ENCODE results near the gene CAMK2D.

The CAMK2D gene

DNA sequence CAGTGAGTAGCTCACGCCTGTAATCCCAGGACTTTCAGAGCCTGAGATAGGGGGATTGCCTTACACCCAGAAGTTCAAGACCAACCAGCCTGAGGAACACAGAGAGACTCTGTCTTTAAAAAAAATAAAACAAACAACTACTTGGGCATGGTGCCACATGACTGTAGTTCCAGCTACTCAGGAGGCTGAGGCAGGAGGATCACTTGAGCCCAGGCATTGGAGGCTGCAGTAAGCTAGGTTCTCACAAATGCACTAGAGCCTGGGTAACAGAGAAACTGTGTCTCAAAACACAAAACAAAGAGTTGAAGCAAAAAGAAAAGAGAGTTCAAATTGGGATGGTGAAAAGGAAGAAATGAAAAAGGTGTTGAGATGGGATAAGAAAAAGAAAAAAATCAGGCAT, 10.8 kb downstream of the CAMK2D start:
- H3K18ac ChIP-seq (ENCODE audit: low read length): no peak overlapping the region
- H4K91ac ChIP-seq (ENCODE audit: low read depth, low read length, poor library complexity): no peak overlapping the region
- no peak overlapping the region for H3K23ac ChIP-seq (ENCODE audit: low read depth, low read length, poor library complexity)
- no peak overlapping the region for H3K4me3 ChIP-seq (ENCODE audit: low read length in 2 of 2)
- H3K27me3 ChIP-seq (ENCODE audit: control insufficient read depth in 3 of 3, insufficient read depth in 3 of 3, low read depth in 1 of 3, low read length in 3 of 3): no peaks in the 10 kb centered on the region
- no peak overlapping the region for H2AK5ac ChIP-seq (ENCODE audit: low read depth, low read length)
- no peak overlapping the region for H2BK12ac ChIP-seq (ENCODE audit: low read length)
- WGBS, 2 donors (ENCODE audit: extremely low coverage in 2 of 2, insufficient read length in 2 of 2, insufficient replicate concordance in 1 of 2): no CpG with 5 or more reads among the region's 1 CpG
- no peak overlapping the region for H3K9ac ChIP-seq (ENCODE audit: low read depth, low read length, poor library complexity)
- H2BK15ac ChIP-seq (ENCODE audit: low read length): no peak overlapping the region
- no peak overlapping the region for H3K27ac ChIP-seq (replicated peaks; ENCODE audit: low read length)
- no peaks in the 10 kb centered on the region for H3K79me1 ChIP-seq (ENCODE audit: low read depth, low read length)
- no peak overlapping the region for H3K4ac ChIP-seq (ENCODE audit: low read length)
- H4K8ac ChIP-seq (ENCODE audit: low read depth, low read length): no peak overlapping the region
- H3K36me3 ChIP-seq (replicated peaks in 1 of 2; ENCODE audit: control insufficient read depth in 2 of 2, insufficient read depth in 2 of 2, low read length in 2 of 2): peaks cover 0 to 30% of the 10 kb centered on the region in 2 donors
- no peak overlapping the region for H3K14ac ChIP-seq (ENCODE audit: low read length)
- H3K4me2 ChIP-seq (ENCODE audit: insufficient read depth, low read length, poor library complexity, severe bottlenecking): no peak overlapping the region
- H2BK120ac ChIP-seq (ENCODE audit: low read depth, low read length): no peak overlapping the region
- H2BK5ac ChIP-seq (ENCODE audit: low read length): no peak overlapping the region
- DNase-seq (ENCODE audit: low spot score): no peak
- H2AFZ ChIP-seq (ENCODE audit: low read length): no peak overlapping the region
- peaks cover 0 to 2% of the 10 kb centered on the region in 2 donors for H3K9me3 ChIP-seq (replicated peaks in 1 of 2; ENCODE audit: control insufficient read depth in 2 of 2, insufficient read depth in 1 of 2, low read depth in 1 of 2, low read length in 2 of 2)
- peaks cover 0 to 11% of the 10 kb centered on the region in 2 donors for H3K4me1 ChIP-seq (ENCODE audit: control insufficient read depth in 2 of 2, insufficient read depth in 1 of 2, low read depth in 1 of 2, low read length in 2 of 2)

DNA sequence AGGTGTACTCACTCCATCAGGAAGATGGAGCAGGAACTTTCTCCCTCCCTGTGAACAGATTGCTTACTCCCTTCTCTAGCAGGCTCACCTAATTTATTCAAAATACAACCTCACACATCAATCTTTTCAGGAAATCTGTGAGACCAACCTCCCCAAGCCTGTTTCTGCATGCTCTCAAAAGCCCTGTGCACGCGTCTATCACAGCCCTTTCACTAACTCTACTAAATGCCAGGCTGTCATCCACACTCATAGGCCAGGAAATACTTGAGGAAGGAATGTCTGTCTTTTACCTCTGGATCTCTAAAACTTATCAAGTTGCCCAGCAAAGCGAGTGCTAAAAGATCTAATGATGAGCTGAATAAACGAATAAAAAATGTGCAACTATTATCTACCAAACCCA, 11.2 kb downstream of the CAMK2D start:
- Histone ChIP-seq H3K27me3 (ENCODE audit: control insufficient read depth in 3 of 3, insufficient read depth in 3 of 3, low read depth in 1 of 3, low read length in 3 of 3) (no peaks in the 10 kb centered on the region), H3K14ac (ENCODE audit: low read length) (no peak overlapping the region), H3K18ac (ENCODE audit: low read length) (no peak overlapping the region), H3K4me2 (ENCODE audit: insufficient read depth, low read length, poor library complexity, severe bottlenecking) (no peak overlapping the region), H3K9ac (ENCODE audit: low read depth, low read length, poor library complexity) (no peak overlapping the region), H2BK5ac (ENCODE audit: low read length) (no peak overlapping the region), H3K4me3 (ENCODE audit: low read length in 2 of 2) (no peak overlapping the region), H3K27ac (replicated peaks; ENCODE audit: low read length) (no peak overlapping the region), H3K23ac (ENCODE audit: low read depth, low read length, poor library complexity) (no peak overlapping the region), H4K91ac (ENCODE audit: low read depth, low read length, poor library complexity) (no peak overlapping the region), H4K8ac (ENCODE audit: low read depth, low read length) (no peak overlapping the region), H3K36me3 (replicated peaks in 1 of 2; ENCODE audit: control insufficient read depth in 2 of 2, insufficient read depth in 2 of 2, low read length in 2 of 2) (peaks cover 0 to 35% of the 10 kb centered on the region in 2 donors), H2BK12ac (ENCODE audit: low read length) (no peak overlapping the region), H2BK120ac (ENCODE audit: low read depth, low read length) (no peak overlapping the region), H3K9me3 (replicated peaks in 1 of 2; ENCODE audit: control insufficient read depth in 2 of 2, insufficient read depth in 1 of 2, low read depth in 1 of 2, low read length in 2 of 2) (peaks cover 0 to 2% of the 10 kb centered on the region in 2 donors), H2AK5ac (ENCODE audit: low read depth, low read length) (no peak overlapping the region), H2BK15ac (ENCODE audit: low read length) (no peak overlapping the region), H3K79me1 (ENCODE audit: low read depth, low read length) (no peaks in the 10 kb centered on the region), H3K4me1 (ENCODE audit: control insufficient read depth in 2 of 2, insufficient read depth in 1 of 2, low read depth in 1 of 2, low read length in 2 of 2) (peaks cover 0 to 7% of the 10 kb centered on the region in 2 donors), H2AFZ (ENCODE audit: low read length) (no peak overlapping the region), H3K4ac (ENCODE audit: low read length) (no peak overlapping the region)
- DNase-seq (ENCODE audit: low spot score): no peak
- WGBS, 2 donors (ENCODE audit: extremely low coverage in 2 of 2, insufficient read length in 2 of 2, insufficient replicate concordance in 1 of 2): no CpG with 5 or more reads among the region's 4 CpGs

DNA sequence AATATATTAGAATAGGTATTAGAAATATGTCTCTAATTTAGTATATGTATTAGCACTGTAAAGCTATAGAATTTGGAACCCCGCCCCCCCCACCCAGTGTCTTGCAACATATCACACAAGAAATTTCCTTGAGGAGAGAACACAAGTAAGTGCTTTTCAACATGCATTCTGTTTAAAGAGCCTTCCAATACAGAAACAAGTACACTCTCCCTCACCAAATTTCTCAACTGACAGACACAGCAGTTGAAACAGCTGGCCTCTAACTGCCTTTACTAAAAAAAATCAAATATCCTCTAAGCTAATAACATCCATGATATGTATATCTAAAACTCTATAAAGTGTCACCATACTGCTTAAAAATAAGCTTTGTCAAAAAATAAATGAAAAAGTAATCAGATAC, 12.4 kb downstream of the CAMK2D start:
- Histone ChIP-seq H3K27me3 (ENCODE audit: control insufficient read depth in 3 of 3, insufficient read depth in 3 of 3, low read depth in 1 of 3, low read length in 3 of 3) (no peaks in the 10 kb centered on the region), H2BK120ac (ENCODE audit: low read depth, low read length) (no peak overlapping the region), H2BK12ac (ENCODE audit: low read length) (no peak overlapping the region), H4K91ac (ENCODE audit: low read depth, low read length, poor library complexity) (no peak overlapping the region), H3K36me3 (replicated peaks in 1 of 2; ENCODE audit: control insufficient read depth in 2 of 2, insufficient read depth in 2 of 2, low read length in 2 of 2) (peaks cover 0 to 29% of the 10 kb centered on the region in 2 donors), H3K14ac (ENCODE audit: low read length) (no peak overlapping the region), H2BK5ac (ENCODE audit: low read length) (no peak overlapping the region), H3K9ac (ENCODE audit: low read depth, low read length, poor library complexity) (no peak overlapping the region), H4K8ac (ENCODE audit: low read depth, low read length) (no peak overlapping the region), H3K4me1 (ENCODE audit: control insufficient read depth in 2 of 2, insufficient read depth in 1 of 2, low read depth in 1 of 2, low read length in 2 of 2) (peaks cover 0 to 3% of the 10 kb centered on the region in 2 donors), H3K27ac (replicated peaks; ENCODE audit: low read length) (no peak overlapping the region), H2AK5ac (ENCODE audit: low read depth, low read length) (no peak overlapping the region), H3K9me3 (replicated peaks in 1 of 2; ENCODE audit: control insufficient read depth in 2 of 2, insufficient read depth in 1 of 2, low read depth in 1 of 2, low read length in 2 of 2) (peaks cover 0 to 2% of the 10 kb centered on the region in 2 donors), H3K23ac (ENCODE audit: low read depth, low read length, poor library complexity) (no peak overlapping the region), H3K4ac (ENCODE audit: low read length) (no peak overlapping the region), H3K4me3 (ENCODE audit: low read length in 2 of 2) (no peak overlapping the region), H3K4me2 (ENCODE audit: insufficient read depth, low read length, poor library complexity, severe bottlenecking) (no peak overlapping the region), H3K18ac (ENCODE audit: low read length) (no peak overlapping the region), H2BK15ac (ENCODE audit: low read length) (no peak overlapping the region), H2AFZ (ENCODE audit: low read length) (no peak overlapping the region), H3K79me1 (ENCODE audit: low read depth, low read length) (no peaks in the 10 kb centered on the region)
- no peak for DNase-seq (ENCODE audit: low spot score)
- no CpG with 5 or more reads among the region's 1 CpG for WGBS, 2 donors (ENCODE audit: extremely low coverage in 2 of 2, insufficient read length in 2 of 2, insufficient replicate concordance in 1 of 2)

DNA sequence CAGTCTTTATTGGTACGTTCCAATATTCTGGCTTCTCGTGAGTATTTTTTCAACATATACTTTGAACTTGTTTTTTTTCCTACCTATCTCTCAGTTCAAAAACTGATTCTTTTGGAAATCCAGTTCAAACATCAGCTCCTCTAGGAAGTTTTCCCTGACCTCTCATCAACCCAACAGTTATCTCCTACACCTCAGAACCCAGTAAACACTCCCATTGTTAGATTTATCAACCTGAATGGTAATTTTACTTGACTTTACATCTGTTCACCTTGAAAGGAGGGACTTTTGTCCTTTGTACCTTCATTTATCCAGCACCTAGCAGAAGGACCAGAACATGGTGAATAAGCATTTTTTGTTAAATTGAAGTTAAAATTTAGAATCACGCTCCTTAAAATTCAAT, 13.6 kb downstream of the CAMK2D start:
- no peak overlapping the region for H2BK15ac ChIP-seq (ENCODE audit: low read length)
- no peak overlapping the region for H3K4me3 ChIP-seq (ENCODE audit: low read length in 2 of 2)
- H3K79me1 ChIP-seq (ENCODE audit: low read depth, low read length): no peaks in the 10 kb centered on the region
- H2AFZ ChIP-seq (ENCODE audit: low read length): no peak overlapping the region
- no peak overlapping the region for H3K18ac ChIP-seq (ENCODE audit: low read length)
- no CpG with 5 or more reads among the region's 3 CpGs for WGBS, 2 donors (ENCODE audit: extremely low coverage in 2 of 2, insufficient read length in 2 of 2, insufficient replicate concordance in 1 of 2)
- H3K27me3 ChIP-seq (ENCODE audit: control insufficient read depth in 3 of 3, insufficient read depth in 3 of 3, low read depth in 1 of 3, low read length in 3 of 3): no peaks in the 10 kb centered on the region
- no peak overlapping the region for H2BK5ac ChIP-seq (ENCODE audit: low read length)
- H3K4ac ChIP-seq (ENCODE audit: low read length): no peak overlapping the region
- H4K8ac ChIP-seq (ENCODE audit: low read depth, low read length): no peak overlapping the region
- peaks cover 0 to 27% of the 10 kb centered on the region in 2 donors for H3K36me3 ChIP-seq (replicated peaks in 1 of 2; ENCODE audit: control insufficient read depth in 2 of 2, insufficient read depth in 2 of 2, low read length in 2 of 2)
- no peak overlapping the region for H2BK12ac ChIP-seq (ENCODE audit: low read length)
- H3K4me2 ChIP-seq (ENCODE audit: insufficient read depth, low read length, poor library complexity, severe bottlenecking): no peak overlapping the region
- DNase-seq (ENCODE audit: low spot score): no peak
- H2BK120ac ChIP-seq (ENCODE audit: low read depth, low read length): no peak overlapping the region
- no peak overlapping the region for H3K23ac ChIP-seq (ENCODE audit: low read depth, low read length, poor library complexity)
- H3K9ac ChIP-seq (ENCODE audit: low read depth, low read length, poor library complexity): no peak overlapping the region
- H2AK5ac ChIP-seq (ENCODE audit: low read depth, low read length): no peak overlapping the region
- H3K4me1 ChIP-seq (ENCODE audit: control insufficient read depth in 2 of 2, insufficient read depth in 1 of 2, low read depth in 1 of 2, low read length in 2 of 2): peaks cover 0 to 3% of the 10 kb centered on the region in 2 donors
- H3K14ac ChIP-seq (ENCODE audit: low read length): no peak overlapping the region
- H3K27ac ChIP-seq (replicated peaks; ENCODE audit: low read length): no peak overlapping the region
- H3K9me3 ChIP-seq (replicated peaks in 1 of 2; ENCODE audit: control insufficient read depth in 2 of 2, insufficient read depth in 1 of 2, low read depth in 1 of 2, low read length in 2 of 2): peaks cover 0 to 2% of the 10 kb centered on the region in 2 donors
- H4K91ac ChIP-seq (ENCODE audit: low read depth, low read length, poor library complexity): no peak overlapping the region
